ENCODE data around the gene CNGB1.

The CNGB1 gene

GRCh38 chr16:57970970-57971369 is at the start of gene CNGB1:
Gene CNGB1, minus strand, starts transcription at chr16:57971128. Its CDS starts 3,842 bp downstream, at chr16:57967286.
- TF ChIP-seq, protein P1, sequence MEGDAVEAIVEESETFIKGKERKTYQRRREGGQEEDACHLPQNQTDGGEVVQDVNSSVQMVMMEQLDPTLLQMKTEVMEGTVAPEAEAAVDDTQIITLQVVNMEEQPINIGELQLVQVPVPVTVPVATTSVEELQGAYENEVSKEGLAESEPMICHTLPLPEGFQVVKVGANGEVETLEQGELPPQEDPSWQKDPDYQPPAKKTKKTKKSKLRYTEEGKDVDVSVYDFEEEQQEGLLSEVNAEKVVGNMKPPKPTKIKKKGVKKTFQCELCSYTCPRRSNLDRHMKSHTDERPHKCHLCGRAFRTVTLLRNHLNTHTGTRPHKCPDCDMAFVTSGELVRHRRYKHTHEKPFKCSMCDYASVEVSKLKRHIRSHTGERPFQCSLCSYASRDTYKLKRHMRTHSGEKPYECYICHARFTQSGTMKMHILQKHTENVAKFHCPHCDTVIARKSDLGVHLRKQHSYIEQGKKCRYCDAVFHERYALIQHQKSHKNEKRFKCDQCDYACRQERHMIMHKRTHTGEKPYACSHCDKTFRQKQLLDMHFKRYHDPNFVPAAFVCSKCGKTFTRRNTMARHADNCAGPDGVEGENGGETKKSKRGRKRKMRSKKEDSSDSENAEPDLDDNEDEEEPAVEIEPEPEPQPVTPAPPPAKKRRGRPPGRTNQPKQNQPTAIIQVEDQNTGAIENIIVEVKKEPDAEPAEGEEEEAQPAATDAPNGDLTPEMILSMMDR (IDR thresholded peaks at IDR 0.05; ENCODE audit: extremely low read depth, missing control alignments) = no peak
- no peak for DNase-seq (ENCODE audit: low spot score)

GRCh38 chr16:58019866-58020538 is 49.1 kb upstream of the CNGB1 start:
- TF ChIP-seq, protein P1 (IDR thresholded peaks at IDR 0.05; ENCODE audit: extremely low read depth, missing control alignments) = no peak
- no peak for DNase-seq (ENCODE audit: low spot score)

- no peak for DNase-seq (ENCODE audit: low spot score)
- TF ChIP-seq, protein P1 (IDR thresholded peaks at IDR 0.05; ENCODE audit: extremely low read depth, missing control alignments) = peak; percentile 1
Measured at GRCh38 chr16:58018803-58019202, 47.9 kb upstream of the CNGB1 start.

- DNase-seq (ENCODE audit: low spot score) = no peak
- TF ChIP-seq, protein P1 (IDR thresholded peaks at IDR 0.05; ENCODE audit: extremely low read depth, missing control alignments) = no peak
Measured at GRCh38 chr16:58016840-58017446, 46.0 kb upstream of the CNGB1 start.

- TF ChIP-seq, protein P1 (IDR thresholded peaks at IDR 0.05; ENCODE audit: extremely low read depth, missing control alignments) = no peak
- DNase-seq (ENCODE audit: low spot score) = no peak
Measured at GRCh38 chr16:58013201-58013956, 42.5 kb upstream of the CNGB1 start.

DNA sequence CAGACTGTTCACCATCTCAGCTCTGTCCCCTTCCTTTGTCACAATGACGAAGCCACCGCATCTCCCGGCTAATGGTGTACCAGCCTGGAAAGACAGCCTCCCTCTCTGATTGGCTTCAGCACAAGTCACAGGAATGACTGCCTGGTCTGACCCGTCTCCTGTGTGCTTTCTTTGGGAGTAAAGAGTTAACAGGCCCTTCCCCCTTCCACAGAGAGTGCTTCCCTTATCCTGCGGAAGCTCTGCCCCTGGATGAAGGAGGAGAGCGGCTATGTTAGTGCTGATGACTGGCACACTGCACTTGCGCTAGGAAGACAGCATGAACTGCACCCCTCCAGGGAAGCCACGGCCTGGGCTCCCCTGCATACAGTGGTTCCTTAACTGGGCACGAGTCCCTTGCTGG is 41.6 kb upstream of the CNGB1 start:
- TF ChIP-seq, protein P1 (IDR thresholded peaks at IDR 0.05; ENCODE audit: extremely low read depth, missing control alignments) = no peak
- DNase-seq (ENCODE audit: low spot score) = no peak

DNA sequence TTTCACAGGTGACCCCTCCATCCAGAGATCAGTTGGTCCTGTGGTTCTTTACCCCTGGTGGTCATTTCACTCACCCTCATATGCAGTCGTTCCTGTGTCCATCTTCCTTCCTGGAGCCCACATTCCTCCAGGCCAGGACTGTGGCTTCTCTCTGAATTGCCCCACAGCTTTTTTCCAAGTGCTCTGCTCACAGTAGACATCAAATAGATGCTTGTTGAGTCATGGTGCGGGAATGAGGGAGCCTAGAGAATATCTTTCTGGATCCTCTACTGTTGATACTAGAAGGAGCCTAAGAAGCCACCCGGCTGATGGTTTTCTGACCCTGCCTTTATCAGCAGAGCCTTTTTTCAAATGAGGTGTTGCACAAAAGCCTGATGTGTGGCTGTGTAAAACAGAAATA is 40.7 kb upstream of the CNGB1 start:
- TF ChIP-seq, protein P1 (IDR thresholded peaks at IDR 0.05; ENCODE audit: extremely low read depth, missing control alignments) = no peak
- DNase-seq (ENCODE audit: low spot score) = no peak

Measured in GM20000 (cell line).